Vagina (tissue), 1 donor: Measurements from ENCODE around the gene STX11. TPM values are rescaled to one million over a fixed set of nuclear protein-coding genes. Genes with fewer than 3 reads are reported as not detected.

Experiments
- total RNA-seq: library from RNA; depleted of rRNA; stranded (reverse); fragments of >200 nt; gene quantifications from one replicate; pipeline ENCODE4 v1.2.3, GENCODE V29; 2016

STX11 gene
- total RNA-seq, 1 donor from 2014 or later, result 5.4 TPM

Other genes starting within 250 kb of the STX11 start
- gene PLAGL1, start 142.3 kb upstream of the STX11 start, total RNA-seq, result 23.1 TPM
- 134 TPM for gene SF3B5, start 54.9 kb upstream of the STX11 start, total RNA-seq
- gene UTRN, start 134.8 kb downstream of the STX11 start, total RNA-seq, result 160 TPM